ENCODE results near the gene ASB8.
"Not testable (repeated sequence)": the region's sequence is repeated elsewhere in the genome, so short reads cannot be mapped to it uniquely, and the experiment has no call there.

ASB8 gene

DNA sequence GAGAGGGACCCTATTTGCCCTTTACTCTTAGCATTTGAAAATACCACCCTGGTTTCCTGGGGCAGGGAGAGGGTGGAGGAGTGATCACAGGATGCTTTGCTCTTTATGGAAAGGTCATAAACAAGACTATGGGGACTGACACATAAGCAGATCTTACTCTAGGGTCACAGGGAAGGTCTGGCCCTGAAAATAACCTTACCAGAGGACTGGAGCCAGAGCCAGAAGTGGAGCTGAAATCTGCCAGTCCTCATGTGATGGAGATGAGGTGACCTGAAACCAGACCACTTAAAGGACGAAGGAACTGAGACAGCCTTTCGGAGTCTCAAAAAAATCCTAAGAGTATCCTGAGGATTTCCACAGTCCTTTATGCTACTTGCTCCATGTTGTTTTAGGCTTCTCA lies 25.8 kb downstream of the ASB8 start:
- DNase-seq, result no peak

DNA sequence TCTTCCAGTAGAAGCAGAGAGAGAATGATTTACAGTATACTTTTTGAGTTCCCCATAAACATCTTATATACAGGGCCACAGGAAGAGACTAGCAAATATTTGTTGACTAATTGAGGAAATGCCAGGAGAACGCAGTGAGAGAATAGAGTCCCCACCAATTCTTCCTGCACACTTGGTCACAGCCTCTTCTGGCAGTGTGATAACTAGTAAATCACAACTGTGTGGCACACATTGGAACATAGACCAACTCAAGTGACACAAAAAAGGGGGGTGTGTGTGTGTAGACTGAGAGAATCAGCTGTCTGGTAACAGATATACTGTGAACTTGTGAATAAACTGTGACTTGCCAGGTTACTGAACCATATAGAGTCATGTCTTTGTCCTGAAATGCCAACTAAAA lies 27.9 kb downstream of the ASB8 start:
- DNase-seq, result no peak

DNA sequence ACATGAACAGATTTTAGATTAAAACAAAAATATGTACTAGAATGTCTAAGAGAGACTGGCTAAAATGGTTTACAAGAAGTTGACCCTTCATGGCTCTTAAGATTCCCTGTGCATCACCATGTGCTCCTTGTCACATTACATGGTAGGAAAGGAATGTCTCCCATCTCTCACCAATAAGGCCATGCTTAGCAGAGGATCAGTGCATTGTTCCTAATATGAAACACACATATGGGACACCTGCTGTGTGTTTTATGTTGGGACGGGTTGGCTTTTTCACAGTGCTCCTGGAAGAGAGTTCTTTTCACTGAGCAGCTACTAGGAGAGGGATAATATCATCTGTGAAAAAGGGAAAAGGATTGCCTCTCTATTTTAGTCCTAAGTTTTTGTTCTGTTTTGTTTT lies 28.5 kb downstream of the ASB8 start:
- DNase-seq, result no peak

DNA sequence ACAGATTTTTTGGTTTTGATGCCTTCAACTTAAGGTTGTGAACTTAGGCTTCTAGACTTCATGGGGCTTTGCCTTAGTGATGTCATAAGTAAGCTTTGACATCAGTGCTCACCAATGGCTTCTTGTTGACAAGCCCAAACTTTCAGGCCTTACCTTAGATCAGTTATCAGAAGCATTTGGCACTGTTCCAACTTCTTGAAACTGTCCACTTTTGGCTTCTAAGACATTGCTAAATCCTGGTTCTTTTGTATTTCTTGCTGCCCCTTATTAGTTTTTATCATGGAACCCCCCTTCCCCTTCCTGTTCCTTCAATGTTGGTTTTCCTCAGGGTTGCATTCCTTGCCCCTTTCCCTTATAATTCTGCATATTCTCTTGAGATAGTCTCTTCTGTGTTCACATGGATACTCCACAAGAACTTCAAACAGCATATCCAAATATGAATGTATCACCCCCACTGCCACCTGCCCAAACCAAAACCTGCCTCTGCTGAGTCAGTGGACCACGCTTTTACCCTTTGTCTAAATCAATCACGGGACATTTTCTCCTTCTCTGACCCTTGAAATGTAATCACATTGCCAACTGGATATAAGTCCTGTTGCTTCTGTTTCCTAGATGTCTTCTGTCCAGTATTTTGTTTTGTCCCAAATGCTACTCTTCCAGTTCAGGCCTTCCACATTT lies 30.2 kb downstream of the ASB8 start:
- peak; percentile 13 for DNase-seq

DNA sequence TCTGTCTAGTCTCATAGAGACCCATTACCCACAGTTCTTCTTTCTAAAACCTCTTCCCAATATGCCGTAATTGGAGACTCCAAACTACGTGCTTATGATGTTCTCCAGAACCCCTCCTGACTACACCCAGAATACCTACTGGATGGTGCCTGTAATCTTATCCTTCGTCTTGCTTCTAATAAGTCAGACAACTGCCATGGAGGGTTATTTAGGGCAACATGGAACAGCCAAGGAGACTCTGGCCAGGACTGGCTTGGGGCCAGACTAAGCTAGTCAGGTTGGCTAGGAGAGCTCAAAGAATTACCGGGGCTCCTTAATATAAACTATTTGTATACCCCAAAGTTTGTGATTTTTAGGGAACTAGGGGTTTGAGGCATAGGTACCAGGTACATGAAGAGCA lies 31.3 kb downstream of the ASB8 start:
- no peak for DNase-seq

DNA sequence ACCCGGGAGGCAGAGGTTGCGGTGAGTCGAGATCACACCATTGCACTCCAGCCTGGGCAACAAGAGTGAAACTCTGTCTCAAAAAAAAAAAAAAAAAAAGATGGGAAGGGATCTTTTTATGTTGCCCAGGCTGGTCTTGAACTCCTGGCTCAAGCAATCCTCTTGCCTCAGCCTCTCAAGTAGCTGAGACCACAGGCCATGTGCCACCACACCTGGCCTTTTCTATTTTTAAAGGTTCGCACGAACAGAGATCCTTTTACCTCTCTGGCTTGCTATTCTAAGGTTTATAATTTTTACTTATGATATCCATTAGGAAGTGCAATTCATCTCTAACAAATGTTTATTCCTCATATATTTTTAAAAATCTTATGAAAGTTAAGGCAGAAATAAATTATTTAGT lies 31.8 kb downstream of the ASB8 start:
- not testable (repeated sequence) for DNase-seq

DNA sequence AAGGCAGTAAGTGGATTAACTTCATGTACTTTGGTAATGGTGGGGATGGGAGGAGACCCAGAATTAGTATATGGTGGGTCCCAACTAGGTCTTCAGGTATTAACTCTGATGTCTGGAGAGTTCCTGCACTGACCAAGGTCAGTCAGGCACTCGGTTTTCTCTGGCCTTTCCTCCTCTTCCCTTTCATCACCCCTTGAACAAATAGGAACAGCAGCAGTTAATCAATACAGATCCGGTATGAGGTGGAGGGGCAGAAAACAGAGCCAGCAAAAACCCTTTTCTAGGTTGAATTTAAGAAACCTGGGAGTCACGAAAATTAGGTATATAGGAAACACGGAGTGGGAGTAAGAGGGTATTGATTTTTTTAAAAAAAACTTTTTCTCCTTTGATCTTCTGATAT lies 34.1 kb downstream of the ASB8 start:
- no peak for DNase-seq

DNA sequence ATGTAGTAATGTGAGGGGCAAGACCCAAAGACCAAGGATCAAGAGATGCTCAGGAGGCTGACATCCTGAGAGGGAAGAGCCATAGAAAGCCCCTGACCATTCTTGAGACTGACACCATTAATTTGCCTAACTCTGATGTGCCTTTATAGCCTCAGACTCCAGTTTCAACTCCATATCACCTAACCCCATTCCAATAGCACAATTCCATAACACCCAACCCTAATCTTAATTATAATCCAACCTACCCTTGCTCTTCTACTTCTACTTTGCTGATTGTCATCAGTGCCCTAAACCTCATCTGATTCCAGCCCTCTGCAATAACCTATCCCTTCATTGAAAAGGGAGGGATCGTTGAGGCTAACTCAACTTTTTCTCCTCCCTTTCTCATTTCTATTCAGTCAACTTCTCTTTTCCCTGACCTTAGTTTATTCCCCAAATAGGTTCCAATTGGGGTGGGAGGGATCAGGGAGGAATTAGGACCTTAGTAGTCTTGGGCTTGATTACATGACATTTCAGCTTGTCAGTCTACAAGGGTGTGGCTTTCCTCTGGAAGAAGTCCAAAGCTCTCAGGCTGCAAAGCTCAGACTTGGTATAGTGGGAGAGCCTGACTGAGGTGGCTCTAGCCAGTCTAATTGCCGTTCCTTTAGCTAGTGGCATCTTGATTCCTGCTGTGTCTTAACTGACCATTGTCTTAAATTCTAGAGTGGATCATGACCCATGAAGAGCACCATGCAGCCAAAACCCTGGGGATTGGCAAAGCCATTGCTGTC lies 35.1 kb downstream of the ASB8 start:
- DNase-seq, result no peak

DNA sequence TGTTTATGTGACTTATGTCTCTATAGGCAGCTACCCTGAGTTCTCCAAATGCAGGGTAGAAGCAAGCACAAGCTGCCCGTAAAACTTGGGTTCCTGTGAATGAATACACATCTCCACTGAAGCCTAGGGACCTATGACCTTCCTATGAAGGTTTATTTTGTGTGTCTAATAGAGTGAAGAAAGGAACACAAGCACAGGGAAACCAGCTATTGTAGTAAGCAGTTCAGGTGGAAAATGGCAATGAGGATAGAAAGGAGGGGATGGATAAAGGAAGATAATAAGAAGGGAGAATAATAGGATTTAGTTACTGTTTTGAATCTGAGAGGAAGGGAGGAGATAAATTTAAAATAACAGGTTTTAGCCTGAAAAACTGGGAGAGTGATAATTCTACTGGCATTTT lies 35.8 kb downstream of the ASB8 start:
- no peak for DNase-seq

DNA sequence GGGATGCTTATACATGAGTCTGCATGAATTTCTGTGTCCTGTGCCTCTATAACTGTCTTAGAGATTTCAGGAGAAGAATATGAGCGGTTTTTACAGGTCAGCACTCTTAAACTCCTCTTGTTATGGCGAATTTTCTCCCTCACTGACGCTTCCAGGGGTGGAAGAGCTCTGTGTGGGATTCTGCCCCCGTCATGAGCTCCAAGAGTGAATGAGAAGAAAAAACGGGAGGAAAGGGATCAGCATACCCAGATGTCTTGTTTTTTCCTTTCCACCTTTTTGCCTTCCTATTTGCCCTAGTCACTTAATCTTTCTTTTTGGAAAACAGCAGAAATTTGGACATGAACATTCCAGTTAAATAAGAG lies 37.5 kb downstream of the ASB8 start:
- DNase-seq, result no peak

DNA sequence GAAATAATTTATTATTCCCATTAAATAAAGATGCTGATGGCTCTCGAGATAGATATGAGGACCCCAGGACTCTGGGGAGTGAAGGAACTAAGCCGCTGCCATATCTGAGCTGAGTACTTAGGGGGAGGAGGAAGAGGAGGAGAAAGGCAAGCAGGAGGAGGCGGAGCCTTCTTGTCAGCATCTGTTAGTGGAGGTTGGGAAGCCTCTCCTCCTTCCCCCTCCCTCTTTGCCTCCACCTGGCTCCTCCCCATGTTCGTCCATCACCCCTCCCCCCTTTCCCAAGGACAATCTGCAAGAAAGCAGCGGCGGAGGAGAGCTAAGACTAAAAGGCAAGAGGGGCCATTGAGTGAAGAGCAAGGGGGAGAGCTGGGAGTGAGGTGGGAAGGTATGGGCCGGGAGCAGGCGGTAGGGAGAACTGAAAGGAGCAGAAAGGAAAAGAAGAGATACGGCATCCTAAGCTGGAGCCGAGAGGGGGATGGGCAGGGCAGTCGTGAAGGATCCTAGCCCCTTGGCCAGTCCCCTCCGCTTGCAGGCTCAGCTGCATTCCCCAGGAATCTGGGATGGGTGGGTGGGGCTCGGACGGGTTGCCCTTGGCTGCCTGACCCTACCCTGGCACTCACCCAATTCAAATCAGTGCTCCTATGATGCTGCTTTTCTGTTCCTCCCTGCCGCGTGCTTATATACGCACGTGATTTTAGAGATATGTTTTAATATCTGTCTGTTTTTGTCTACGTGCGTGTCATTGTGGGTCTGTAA lies 38.1 kb downstream of the ASB8 start, which contains the start of gene PFKM:
Gene PFKM, plus strand, starts transcription at position 287 of the 756 bp plus-strand sequence. CDS start 3,411 bp downstream, outside the sequence.
- DNase-seq, result peak; percentile 93

DNA sequence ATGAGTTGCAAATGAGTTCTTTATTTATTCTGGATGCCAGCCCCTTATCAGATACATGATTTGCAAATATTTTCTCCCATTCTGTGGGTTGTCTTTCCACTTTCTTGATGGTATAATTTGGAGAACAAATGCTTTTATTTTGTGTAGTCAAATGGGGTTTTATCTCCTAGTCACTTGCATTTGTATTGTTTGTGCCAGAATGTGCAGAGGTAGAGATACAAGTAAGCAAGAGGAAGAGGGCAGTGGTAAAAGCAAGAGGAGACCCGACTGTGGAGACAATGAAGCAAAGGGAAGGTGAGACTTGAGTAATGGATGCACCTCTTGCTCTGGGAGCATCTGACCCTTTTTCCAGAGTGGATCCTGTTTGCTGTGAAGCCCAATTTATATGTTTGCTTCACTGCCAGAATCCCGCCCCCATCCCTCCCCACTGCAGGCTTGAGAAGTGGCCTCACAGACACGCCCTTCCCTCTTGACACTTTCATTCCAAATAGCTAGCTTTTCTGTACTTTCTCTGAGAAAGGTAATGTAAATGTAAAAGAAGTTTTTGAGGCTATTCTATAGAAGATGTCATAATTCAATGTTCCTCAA lies 38.9 kb downstream of the ASB8 start:
- DNase-seq, result no peak

DNA sequence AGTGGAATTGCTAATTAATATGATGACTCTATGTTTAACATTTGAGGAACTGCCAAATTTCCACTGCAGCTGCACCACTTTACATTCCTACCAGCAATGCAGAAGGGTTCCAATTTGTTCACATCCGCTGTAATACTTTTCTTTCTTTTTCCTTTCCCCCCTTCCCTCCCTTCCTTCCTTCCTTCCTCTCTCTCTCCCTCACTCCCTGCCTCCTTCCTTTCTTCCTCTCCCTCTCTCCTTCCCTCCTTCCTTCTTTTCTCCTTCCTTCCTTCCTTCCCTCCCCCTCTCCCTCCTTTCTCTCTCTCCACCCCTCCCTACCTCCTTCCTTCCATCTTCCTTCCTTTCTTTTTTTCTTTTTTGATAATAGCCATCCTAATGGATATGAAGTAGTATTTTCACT lies 41.4 kb downstream of the ASB8 start:
- DNase-seq, result no peak

DNA sequence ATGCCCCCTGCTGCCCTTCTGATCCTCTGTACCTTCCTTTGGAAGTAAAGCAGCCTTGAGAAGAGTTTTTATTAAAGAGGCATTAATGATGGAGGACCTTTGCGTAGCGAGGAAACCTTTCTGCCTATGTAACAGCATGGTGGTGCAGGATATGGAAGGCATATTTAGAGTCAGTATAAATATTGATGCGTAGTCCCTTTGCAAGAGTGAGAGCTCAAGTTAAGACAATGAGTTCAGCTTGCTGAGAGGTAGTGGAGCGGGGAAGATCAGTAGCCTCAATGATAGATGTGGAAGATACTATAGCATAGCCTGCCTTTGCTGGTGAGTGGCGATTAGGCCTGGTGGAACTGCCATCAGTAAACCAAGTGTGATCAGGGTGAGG lies 46.0 kb downstream of the ASB8 start:
- not testable (repeated sequence) for DNase-seq

DNA sequence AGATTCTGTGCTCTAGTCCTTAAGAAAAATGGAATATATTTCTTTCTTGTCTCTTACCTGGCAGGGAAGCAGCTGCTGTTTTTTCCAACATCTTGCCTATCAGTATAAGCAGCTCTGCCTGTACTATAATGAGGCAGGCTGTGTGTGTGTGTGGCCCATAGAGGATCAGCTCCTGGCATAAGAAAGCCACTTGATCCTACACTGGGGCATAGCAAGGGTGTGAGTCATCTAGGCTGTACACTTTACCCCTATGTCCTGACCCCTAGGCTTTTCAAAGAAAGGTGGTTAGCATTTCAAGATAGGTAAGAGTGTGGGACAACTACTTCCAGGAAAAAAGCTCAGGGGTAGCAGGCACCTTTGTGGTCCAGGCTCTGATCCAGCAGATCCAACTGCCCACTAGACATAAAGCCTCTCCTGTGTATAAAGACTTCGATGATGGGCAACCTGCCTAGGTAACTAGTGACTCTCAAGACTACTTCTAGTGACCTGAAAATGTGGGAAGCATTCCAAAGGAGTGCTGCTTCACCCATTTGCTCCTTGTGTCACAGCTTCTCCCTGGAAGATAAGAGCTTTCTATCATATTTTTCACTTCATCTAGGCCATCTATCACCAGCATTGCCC lies 46.5 kb downstream of the ASB8 start:
- no peak for DNase-seq

DNA sequence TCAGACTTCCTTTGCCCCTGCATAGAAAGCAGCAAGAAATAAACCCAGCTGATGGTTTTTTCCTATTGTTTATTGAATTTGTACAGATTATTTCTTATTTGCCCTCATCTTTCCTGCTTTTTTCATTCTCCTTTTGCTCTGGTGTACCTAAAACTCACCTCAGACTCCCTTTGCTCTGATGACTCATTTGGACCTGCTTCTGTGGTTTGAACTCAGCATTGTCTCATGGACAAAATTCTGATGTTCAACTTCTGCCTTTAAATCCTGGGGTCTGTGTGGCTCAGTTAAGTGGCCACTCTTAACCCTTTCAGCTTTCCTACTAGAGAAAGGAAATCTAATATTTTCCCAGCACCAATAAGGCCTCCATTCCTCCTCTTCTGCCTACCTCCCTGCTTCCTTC lies 47.9 kb downstream of the ASB8 start:
- no peak for DNase-seq

DNA sequence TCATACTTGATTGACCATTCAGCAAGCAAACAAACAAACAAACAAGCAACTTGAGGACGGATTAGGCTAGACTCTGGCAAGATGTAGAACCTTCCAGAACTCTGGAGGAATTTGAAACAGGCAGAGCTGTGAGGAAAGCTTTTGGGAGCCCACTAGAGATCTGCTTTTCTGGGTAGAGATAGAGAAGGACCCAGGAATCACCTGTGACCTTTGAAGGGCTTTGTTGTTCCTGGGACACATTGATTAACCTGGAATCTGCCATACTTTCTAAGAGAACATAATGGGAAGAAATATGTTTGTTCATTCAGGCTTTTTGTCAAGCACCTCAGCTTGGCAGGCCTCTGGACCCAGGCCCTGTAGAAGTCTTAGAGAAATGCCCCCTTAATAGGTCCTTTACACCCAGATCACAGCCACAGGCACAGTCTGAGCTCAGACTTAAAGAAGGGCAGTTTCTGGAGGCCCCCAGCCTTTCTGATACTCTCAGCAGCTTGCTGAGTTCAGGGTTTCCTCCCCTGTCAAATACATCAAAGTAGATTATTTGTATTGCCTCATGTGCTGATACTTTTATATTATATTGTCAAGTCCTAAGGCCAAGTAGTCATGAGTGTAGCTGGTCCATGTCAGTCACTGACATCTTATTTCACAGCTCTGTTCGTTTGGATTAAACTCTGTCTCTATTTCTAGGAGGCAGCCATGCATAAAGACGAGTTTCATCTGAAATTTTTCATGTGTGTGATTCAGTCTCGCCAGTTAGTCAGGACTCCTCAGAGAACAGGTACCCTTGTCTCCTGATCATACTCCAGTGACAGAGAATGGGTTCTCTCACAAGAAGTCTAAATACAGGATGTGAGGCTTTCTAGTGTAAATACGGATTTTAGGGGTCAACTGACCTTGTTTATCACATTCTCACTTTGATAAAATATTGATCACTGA lies 50.4 kb downstream of the ASB8 start:
- DNase-seq, result peak; percentile 8

DNA sequence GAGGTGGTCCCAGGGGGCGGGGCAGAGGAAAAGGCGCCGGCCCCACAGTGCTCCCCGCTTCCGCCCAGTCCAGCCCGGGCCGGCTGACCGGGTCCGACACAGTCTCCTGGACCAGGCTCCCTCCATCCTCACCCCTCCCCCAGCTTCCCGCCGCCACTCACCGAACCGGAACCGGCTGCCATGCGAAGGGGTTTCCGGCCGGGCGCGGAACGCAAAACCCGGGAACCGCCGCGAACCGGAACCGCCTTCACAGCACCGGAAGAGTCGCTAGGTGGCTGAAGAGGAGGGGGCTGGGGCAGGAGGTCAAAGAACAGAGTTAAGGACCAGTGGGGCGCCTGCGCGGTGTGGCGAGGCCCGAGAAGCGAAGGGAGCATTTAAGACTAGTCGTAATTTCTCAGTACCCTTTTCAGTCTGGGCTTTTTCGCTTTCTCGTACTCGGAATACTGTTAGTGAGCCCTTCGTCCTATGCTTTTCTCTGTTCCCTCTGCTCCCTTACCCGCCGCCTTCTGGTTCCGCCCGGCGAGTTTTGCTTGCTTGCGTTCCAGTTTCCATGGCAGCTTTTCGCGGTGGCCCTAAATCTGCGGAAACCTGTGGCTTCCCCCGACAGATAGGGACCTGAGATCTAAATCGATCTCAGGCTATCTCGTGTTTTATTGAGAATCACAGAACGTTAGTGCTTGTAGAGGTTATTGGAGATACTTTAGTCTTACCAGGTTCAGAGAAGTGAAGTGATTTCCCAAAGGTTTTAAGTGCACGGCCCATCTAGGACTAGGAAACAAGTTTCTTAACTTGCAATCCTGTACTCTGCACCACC lies 51.2 kb downstream of the ASB8 start, which contains the start of gene SENP1:
Gene SENP1, minus strand, starts transcription at position 213 of the 814 bp plus-strand sequence. CDS start 4,607 bp downstream, outside the sequence.
- peak; percentile 89 for DNase-seq

DNA sequence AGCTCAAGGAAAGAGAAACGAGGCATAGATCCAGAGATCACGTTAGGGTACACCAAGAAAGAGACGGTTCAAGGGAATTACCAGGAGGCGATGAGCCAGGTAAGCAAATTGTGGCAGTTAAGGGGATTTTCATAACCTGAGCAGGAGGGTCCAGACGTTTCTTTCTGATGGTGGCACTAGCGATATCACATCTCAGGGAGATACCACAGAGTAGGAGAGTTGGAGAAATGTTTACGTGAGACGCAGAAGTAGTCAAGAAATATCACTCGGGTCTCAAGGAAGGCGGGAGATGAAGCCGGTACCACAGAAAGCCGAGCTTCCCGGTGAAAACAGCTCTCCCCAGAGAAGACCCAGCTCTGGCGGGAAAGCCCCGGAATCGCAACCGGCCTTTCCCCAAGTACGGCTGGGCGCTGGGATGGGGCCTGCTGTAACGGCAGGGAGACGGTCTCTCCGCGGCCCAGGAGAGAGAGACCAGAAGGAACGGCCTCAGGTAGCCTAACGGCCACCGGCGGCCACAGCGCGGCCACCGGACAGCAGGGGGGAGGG lies 51.9 kb downstream of the ASB8 start:
- no peak for DNase-seq

DNA sequence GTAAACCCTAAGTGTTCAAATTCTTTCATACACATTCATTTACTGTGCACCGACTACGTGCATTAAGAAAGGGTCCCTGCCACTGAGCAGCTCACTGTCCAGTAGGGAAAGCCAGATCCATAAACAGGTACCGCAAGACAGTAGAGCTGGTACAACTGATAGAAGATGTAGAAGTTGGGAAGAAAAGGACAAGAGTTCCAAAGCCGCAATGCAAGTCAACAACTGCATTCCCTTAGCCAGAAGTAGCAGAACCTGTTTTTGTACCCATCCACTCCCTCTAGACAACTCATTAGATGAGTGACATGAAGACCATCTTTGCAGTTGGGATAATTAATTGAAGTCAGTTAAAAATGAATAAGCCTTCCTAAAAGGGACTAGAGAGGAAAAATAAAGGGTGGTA lies 52.8 kb downstream of the ASB8 start:
- DNase-seq, result no peak
